ENCODE results near the gene CCDC3. TPM values are rescaled to one million over a fixed set of nuclear protein-coding genes. Genes with fewer than 3 reads are reported as not detected.

The CCDC3 gene
- total RNA-seq, 8 experiments from 2014 or later = 0.41 to 141 (median 0.92) TPM; not detected in 1

GRCh38 chr10:12972146-12972545, 29.4 kb downstream of the CCDC3 start:
- H3K4me1 ChIP-seq (replicated peaks in 1 of 2) = no peaks in the 10 kb centered on the region
- WGBS, 10 experiments = 20 to 100% (median 33%) methylated on average over 1 to 2 of the region's 2 CpGs; no CpG with 5 or more reads in 3 of the 10 experiments
- H3K27ac ChIP-seq = no peak overlapping the region
- no peak for ATAC-seq (replicated peaks in 6 of 8)
- no peak overlapping the region for H3K4me3 ChIP-seq
- in situ Hi-C loops (cut with MboI; ENCODE audit: low pct_unique_long_range_greater_than_20kb in 2 of 9, low sequenced_read_pairs in 9 of 9, unreplicated experiment in 9 of 9) = no loop called here

- in situ Hi-C loops (cut with MboI; ENCODE audit: low pct_unique_long_range_greater_than_20kb in 2 of 9, low sequenced_read_pairs in 9 of 9, unreplicated experiment in 9 of 9) = no loop called here
- WGBS, 10 experiments = 18 to 90% (median 62%) methylated on average over 2 to 9 of the region's 14 CpGs; no CpG with 5 or more reads in 2 of the 10 experiments
- ATAC-seq (replicated peaks in 6 of 8) = peak in 1 of 8 experiments; percentile 32
- Histone ChIP-seq H3K27ac (no peak overlapping the region), H3K4me3 (no peak overlapping the region), H3K4me1 (replicated peaks in 1 of 2) (no peaks in the 10 kb centered on the region)
These were observed 30.3 kb downstream of the CCDC3 start for GRCh38 chr10:12971001-12971788.

- ATAC-seq (replicated peaks in 6 of 8) = no peak
- 71 to 100% (median 92%) methylated on average over 2 to 5 of the region's 5 CpGs; no CpG with 5 or more reads in 1 of the 10 experiments for WGBS, 10 experiments
- H3K4me1 ChIP-seq (replicated peaks in 1 of 2) = no peaks in the 10 kb centered on the region
- in situ Hi-C loops (cut with MboI; ENCODE audit: low pct_unique_long_range_greater_than_20kb in 2 of 9, low sequenced_read_pairs in 9 of 9, unreplicated experiment in 9 of 9) = no loop called here
- no peak overlapping the region for H3K27ac ChIP-seq
- H3K4me3 ChIP-seq = no peak overlapping the region
These were observed 31.6 kb downstream of the CCDC3 start for GRCh38 chr10:12969951-12970350.

GRCh38 chr10:12966067-12966466, 35.4 kb downstream of the CCDC3 start:
- H3K4me1 ChIP-seq (replicated peaks in 1 of 2) = no peaks in the 10 kb centered on the region
- WGBS, 10 experiments = 29 to 100% (median 95%) methylated on average over 1 to 5 of the region's 5 CpGs; no CpG with 5 or more reads in 1 of the 10 experiments
- in situ Hi-C loops (cut with MboI; ENCODE audit: low pct_unique_long_range_greater_than_20kb in 2 of 9, low sequenced_read_pairs in 9 of 9, unreplicated experiment in 9 of 9) = no loop called here
- no peak overlapping the region for H3K27ac ChIP-seq
- no peak for ATAC-seq (replicated peaks in 6 of 8)
- H3K4me3 ChIP-seq = no peak overlapping the region

GRCh38 chr10:12965571-12965970, 35.9 kb downstream of the CCDC3 start:
- 0 to 75% (median 20%) methylated on average over 2 to 4 of the region's 4 CpGs; no CpG with 5 or more reads in 1 of the 10 experiments for WGBS, 10 experiments
- Histone ChIP-seq H3K4me1 (replicated peaks in 1 of 2) (no peaks in the 10 kb centered on the region), H3K4me3 (no peak overlapping the region), H3K27ac (no peak overlapping the region)
- ATAC-seq (replicated peaks in 6 of 8) = no peak
- in situ Hi-C loops (cut with MboI; ENCODE audit: low pct_unique_long_range_greater_than_20kb in 2 of 9, low sequenced_read_pairs in 9 of 9, unreplicated experiment in 9 of 9) = no loop called here

GRCh38 chr10:12962556-12962955, 39.0 kb downstream of the CCDC3 start:
- in situ Hi-C loops (cut with MboI; ENCODE audit: low pct_unique_long_range_greater_than_20kb in 2 of 9, low sequenced_read_pairs in 9 of 9, unreplicated experiment in 9 of 9) = no loop called here
- ATAC-seq (replicated peaks in 6 of 8) = no peak
- H3K4me3 ChIP-seq = no peak overlapping the region
- WGBS, 10 experiments = 11 to 100% (median 82%) methylated on average over 1 to 3 of the region's 3 CpGs; no CpG with 5 or more reads in 1 of the 10 experiments
- H3K4me1 ChIP-seq (replicated peaks in 1 of 2) = no peaks in the 10 kb centered on the region
- no peak overlapping the region for H3K27ac ChIP-seq

GRCh38 chr10:12961416-12962205, 39.9 kb downstream of the CCDC3 start:
- ATAC-seq (replicated peaks in 6 of 8) = peak in 1 of 8 experiments; percentile 59
- Histone ChIP-seq H3K27ac (no peak overlapping the region), H3K4me1 (replicated peaks in 1 of 2) (no peaks in the 10 kb centered on the region), H3K4me3 (no peak overlapping the region)
- 15 to 87% (median 59%) methylated on average over 2 to 7 of the region's 7 CpGs for WGBS, 10 experiments
- in situ Hi-C loops (cut with MboI; ENCODE audit: low pct_unique_long_range_greater_than_20kb in 2 of 9, low sequenced_read_pairs in 9 of 9, unreplicated experiment in 9 of 9) = no loop called here

GRCh38 chr10:12960941-12961340, 40.6 kb downstream of the CCDC3 start:
- WGBS, 10 experiments = 60 to 100% (median 89%) methylated on average over 1 to 8 of the region's 8 CpGs; no CpG with 5 or more reads in 2 of the 10 experiments

GRCh38 chr10:12960334-12960898, 41.1 kb downstream of the CCDC3 start:
- WGBS, 10 experiments = 60 to 100% (median 82%) methylated on average over 1 to 11 of the region's 15 CpGs; no CpG with 5 or more reads in 4 of the 10 experiments
- H3K4me3 ChIP-seq = no peak overlapping the region
- in situ Hi-C loops (cut with MboI; ENCODE audit: low pct_unique_long_range_greater_than_20kb in 2 of 9, low sequenced_read_pairs in 9 of 9, unreplicated experiment in 9 of 9) = no loop called here
- peak in 2 of 8 experiments; percentile 13 to 88 for ATAC-seq (replicated peaks in 6 of 8)
- no peaks in the 10 kb centered on the region for H3K4me1 ChIP-seq (replicated peaks in 1 of 2)
- H3K27ac ChIP-seq = no peak overlapping the region

More at GRCh38 chr10:12960941-12961340, 40.6 kb downstream of the CCDC3 start:
- Histone ChIP-seq H3K27ac (no peak overlapping the region), H3K4me3 (no peak overlapping the region), H3K4me1 (replicated peaks in 1 of 2) (no peaks in the 10 kb centered on the region)
- no peak for ATAC-seq (replicated peaks in 6 of 8)
- in situ Hi-C loops (cut with MboI; ENCODE audit: low pct_unique_long_range_greater_than_20kb in 2 of 9, low sequenced_read_pairs in 9 of 9, unreplicated experiment in 9 of 9) = no loop called here

GRCh38 chr10:12958546-12959110, 42.9 kb downstream of the CCDC3 start:
- H3K27ac ChIP-seq = no peak overlapping the region
- H3K4me3 ChIP-seq = no peak overlapping the region
- ATAC-seq (replicated peaks in 6 of 8) = no peak
- in situ Hi-C loops (cut with MboI; ENCODE audit: low pct_unique_long_range_greater_than_20kb in 2 of 9, low sequenced_read_pairs in 9 of 9, unreplicated experiment in 9 of 9) = no loop called here
- no peaks in the 10 kb centered on the region for H3K4me1 ChIP-seq (replicated peaks in 1 of 2)
- 40 to 100% (median 82%) methylated on average over 1 to 3 of the region's 5 CpGs; no CpG with 5 or more reads in 4 of the 10 experiments for WGBS, 10 experiments

GRCh38 chr10:12957081-12957480, 44.4 kb downstream of the CCDC3 start:
- no peak overlapping the region for H3K4me3 ChIP-seq
- WGBS, 10 experiments = 52 to 100% (median 72%) methylated on average over 2 to 8 of the region's 8 CpGs; no CpG with 5 or more reads in 1 of the 10 experiments
- ATAC-seq (replicated peaks in 6 of 8) = no peak
- no peak overlapping the region for H3K27ac ChIP-seq
- H3K4me1 ChIP-seq (replicated peaks in 1 of 2) = no peaks in the 10 kb centered on the region
- in situ Hi-C loops (cut with MboI; ENCODE audit: low pct_unique_long_range_greater_than_20kb in 2 of 9, low sequenced_read_pairs in 9 of 9, unreplicated experiment in 9 of 9) = no loop called here

GRCh38 chr10:12954866-12955265, 46.6 kb downstream of the CCDC3 start:
- no peak overlapping the region for H3K27ac ChIP-seq
- WGBS, 10 experiments = 0% methylated on average over 1 of the region's 1 CpG; no CpG with 5 or more reads in 7 of the 10 experiments
- ATAC-seq (replicated peaks in 6 of 8) = no peak
- no peaks in the 10 kb centered on the region for H3K4me1 ChIP-seq (replicated peaks in 1 of 2)
- in situ Hi-C loops (cut with MboI; ENCODE audit: low pct_unique_long_range_greater_than_20kb in 2 of 9, low sequenced_read_pairs in 9 of 9, unreplicated experiment in 9 of 9) = no loop called here
- H3K4me3 ChIP-seq = no peak overlapping the region

Data from motor neuron (in vitro differentiated cells).